ENCODE measurements around the gene GNA12. TPM values are rescaled to one million over a fixed set of nuclear protein-coding genes. Genes with fewer than 3 reads are reported as not detected.

GNA12 gene
- total and polyA plus RNA-seq, 10 of the 15 experiments (the other 5 are each of a cell fraction or from before 2014, with no cell fraction given) = 1.9 to 51.8 (median 12.6) TPM

- no peak overlapping the region for H3K9ac ChIP-seq (ENCODE audit: control insufficient read depth, insufficient read depth, low read length)
- no peaks in the 10 kb centered on the region; the same call in 2 of the 3 replicates for H3K9me3 ChIP-seq (replicated peaks; ENCODE audit: control insufficient read depth, insufficient read depth, low read length)
- H2AFZ ChIP-seq (ENCODE audit: control insufficient read depth, low read depth, low read length) = no peak overlapping the region
- H3K27ac ChIP-seq (ENCODE audit: control insufficient read depth, insufficient read depth) = no peak overlapping the region
- no peaks in the 10 kb centered on the region for H3K79me2 ChIP-seq (ENCODE audit: control insufficient read depth, insufficient read depth, low read length)
- 87% methylated on average over 34 of the region's 34 CpGs for WGBS (ENCODE audit: insufficient coverage, insufficient replicate concordance, low lambda C conversion rate, missing lambda C conversion rate)
- H3K4me3 ChIP-seq = no peak overlapping the region
- H3K4me2 ChIP-seq (ENCODE audit: control insufficient read depth, insufficient read depth) = no peak overlapping the region
- ATAC-seq = no peak
- H3K4me1 ChIP-seq (ENCODE audit: control insufficient read depth, insufficient read depth, low read length) = peaks cover 34% of the 10 kb centered on the region
- DNase-seq (ENCODE audit: low read depth, low spot score) = no peak
- in situ Hi-C loops (cut with MboI) = no loop called here
- H3K27me3 ChIP-seq (replicated peaks in 1 of 2; ENCODE audit: control insufficient read depth in 2 of 2, insufficient read depth in 2 of 2, low read length in 1 of 2) = no peaks in the 10 kb centered on the region
- no peak for TF ChIP-seq IKZF2 (IDR thresholded peaks at IDR 0.05)
- no peak for TF ChIP-seq RELA (IDR thresholded peaks at IDR 0.05; ENCODE audit: borderline replicate concordance, partially characterized antibody)
- H3K36me3 ChIP-seq (ENCODE audit: control insufficient read depth in 2 of 2, insufficient read depth in 2 of 2, low read length in 1 of 2) = peaks cover 0 to 2% of the 10 kb centered on the region in 2 experiments; a peak in 1 of 4 replicates
- no peak for FAIRE-seq
- no TSS peak for BruUV-seq (replicated peaks)
- POLR2A ChIA-PET = no interaction called here
- intact Hi-C loops (cut with micrococcal nuclease; ENCODE audit: unreplicated experiment) = no loop called here
- CTCF ChIA-PET = interaction anchor here (0.6 to 3.9 kb wide), 17 partner anchors 8 to 762 kb away, joined by 3 to 54 read pairs (median 4); no protein-coding TSS in a partner anchor
- SMC1A ChIA-PET (ENCODE audit: uncharacterized antibody, unreplicated experiment) = interaction anchor here (0.8 to 2.1 kb wide), 4 partner anchors 8 to 52 kb away, joined by 3 to 9 read pairs (median 4); no protein-coding TSS in a partner anchor
- RAD21 ChIA-PET (ENCODE audit: unreplicated experiment) = interaction anchor here (1.4 to 2.0 kb wide), 2 partner anchors 9 to 47 kb away, joined by 6 to 10 read pairs; no protein-coding TSS in a partner anchor
- no peaks in the 10 kb centered on the region for H4K20me1 ChIP-seq (ENCODE audit: control insufficient read depth, insufficient read depth)
Observed at GRCh38 chr7:2718296-2718965, 125.7 kb downstream of the GNA12 start.

DNA sequence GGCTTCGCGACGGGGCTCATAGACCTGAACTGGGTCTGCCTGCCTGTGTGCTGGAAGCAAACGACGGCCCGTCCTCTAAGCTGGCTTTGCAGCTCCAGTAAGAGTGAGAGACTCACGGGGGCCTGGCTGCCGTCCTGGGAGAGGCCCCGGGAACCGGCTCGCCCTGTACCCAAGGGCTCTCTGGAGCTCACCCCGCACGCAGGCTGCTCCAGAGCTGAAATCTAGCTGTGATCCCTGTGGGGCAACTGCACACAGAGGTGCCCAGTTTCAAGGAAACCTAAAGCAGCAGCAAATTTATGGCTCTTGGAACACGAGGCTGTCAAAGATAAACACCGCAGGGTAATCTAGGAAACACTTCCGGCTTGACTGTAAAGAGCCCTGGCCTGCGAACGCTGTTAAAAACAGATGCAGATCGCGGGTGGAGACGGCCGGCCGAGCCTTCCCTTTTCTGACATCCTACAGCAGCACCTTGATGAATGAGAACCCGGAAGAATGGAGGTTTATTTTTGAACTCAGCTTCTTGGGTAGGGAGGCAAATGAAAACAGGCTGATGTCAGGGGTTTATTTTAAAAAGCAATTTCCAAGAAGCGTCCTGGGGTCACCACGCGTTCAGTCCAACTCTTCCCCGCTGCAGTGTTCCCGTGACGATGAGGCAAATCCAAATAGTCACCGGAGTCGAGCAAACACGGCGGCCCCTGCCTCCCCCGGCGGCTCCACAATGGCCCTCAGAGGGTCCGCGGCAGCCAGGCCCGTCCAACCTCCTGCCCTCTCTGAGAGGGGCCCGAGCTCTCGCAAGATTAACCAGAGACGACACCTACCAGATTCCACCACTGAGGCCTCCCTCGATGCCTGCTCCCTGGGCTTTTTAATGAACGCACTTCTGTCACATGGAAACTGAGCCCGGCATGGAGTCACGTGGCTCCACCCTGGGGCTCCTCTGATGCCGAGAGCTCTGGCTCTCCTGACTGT, 126.5 kb downstream of the GNA12 start:
- TF ChIP-seq ATF7 (IDR thresholded peaks at IDR 0.05; ENCODE audit: low read depth) (no peak), PRDM15 (CRISPR knock-in tag; IDR thresholded peaks at IDR 0.05) (no peak), NR2F1 (conservative IDR thresholded peaks at IDR 0.05) (no peak)
- in situ Hi-C loops (cut with MboI) (no loop called here), intact Hi-C loops (cut with micrococcal nuclease; ENCODE audit: unreplicated experiment) (no loop called here)
- 89% methylated on average over 47 of the region's 47 CpGs for WGBS (ENCODE audit: insufficient coverage, insufficient replicate concordance, low lambda C conversion rate, missing lambda C conversion rate)
- CTCF ChIA-PET = interaction anchor here (1.0 to 3.9 kb wide), 8 partner anchors 7 to 150 kb away, joined by 3 to 54 read pairs (median 4); no protein-coding TSS in a partner anchor
- H3K9me3 ChIP-seq (replicated peaks; ENCODE audit: control insufficient read depth, insufficient read depth, low read length) = no peaks in the 10 kb centered on the region; the same call in 2 of the 3 replicates
- H3K9ac ChIP-seq (ENCODE audit: control insufficient read depth, insufficient read depth, low read length) = no peak overlapping the region
- peaks cover 34% of the 10 kb centered on the region for H3K4me1 ChIP-seq (ENCODE audit: control insufficient read depth, insufficient read depth, low read length)
- BruUV-seq (replicated peaks) = no TSS peak
- H3K27ac ChIP-seq (ENCODE audit: control insufficient read depth, insufficient read depth) = no peak overlapping the region
- peak overlapping the region; percentile 30; the same call in 1 of the 2 replicates for H2AFZ ChIP-seq (ENCODE audit: control insufficient read depth, low read depth, low read length)
- no peaks in the 10 kb centered on the region for H3K27me3 ChIP-seq (replicated peaks in 1 of 2; ENCODE audit: control insufficient read depth in 2 of 2, insufficient read depth in 2 of 2, low read length in 1 of 2)
- no peak overlapping the region for H3K4me2 ChIP-seq (ENCODE audit: control insufficient read depth, insufficient read depth)
- DNase-seq (ENCODE audit: low read depth, low spot score) (no peak), FAIRE-seq (no peak), ATAC-seq (no peak)
- H4K20me1 ChIP-seq (ENCODE audit: control insufficient read depth, insufficient read depth) = no peaks in the 10 kb centered on the region
- H3K36me3 ChIP-seq (ENCODE audit: control insufficient read depth in 2 of 2, insufficient read depth in 2 of 2, low read length in 1 of 2) = peaks cover 0 to 2% of the 10 kb centered on the region in 2 experiments; a peak in 1 of 4 replicates
- RAD21 ChIA-PET (ENCODE audit: unreplicated experiment) = interaction anchor here (2.0 kb wide), 1 partner anchor 8 kb away, joined by 10 read pairs; no protein-coding TSS in a partner anchor
- no peak overlapping the region for H3K4me3 ChIP-seq
- SMC1A ChIA-PET (ENCODE audit: uncharacterized antibody, unreplicated experiment) = interaction anchor here (1.0 to 2.1 kb wide), 4 partner anchors 7 to 53 kb away, joined by 3 to 9 read pairs (median 4); no protein-coding TSS in a partner anchor
- POLR2A ChIA-PET = no interaction called here
- H3K79me2 ChIP-seq (ENCODE audit: control insufficient read depth, insufficient read depth, low read length) = no peaks in the 10 kb centered on the region
